ENCODE results near the gene PLD3.
A peak's percentile ranks its signal among the peaks of the same experiment; 100 is the strongest.

Gene PLD3

DNA sequence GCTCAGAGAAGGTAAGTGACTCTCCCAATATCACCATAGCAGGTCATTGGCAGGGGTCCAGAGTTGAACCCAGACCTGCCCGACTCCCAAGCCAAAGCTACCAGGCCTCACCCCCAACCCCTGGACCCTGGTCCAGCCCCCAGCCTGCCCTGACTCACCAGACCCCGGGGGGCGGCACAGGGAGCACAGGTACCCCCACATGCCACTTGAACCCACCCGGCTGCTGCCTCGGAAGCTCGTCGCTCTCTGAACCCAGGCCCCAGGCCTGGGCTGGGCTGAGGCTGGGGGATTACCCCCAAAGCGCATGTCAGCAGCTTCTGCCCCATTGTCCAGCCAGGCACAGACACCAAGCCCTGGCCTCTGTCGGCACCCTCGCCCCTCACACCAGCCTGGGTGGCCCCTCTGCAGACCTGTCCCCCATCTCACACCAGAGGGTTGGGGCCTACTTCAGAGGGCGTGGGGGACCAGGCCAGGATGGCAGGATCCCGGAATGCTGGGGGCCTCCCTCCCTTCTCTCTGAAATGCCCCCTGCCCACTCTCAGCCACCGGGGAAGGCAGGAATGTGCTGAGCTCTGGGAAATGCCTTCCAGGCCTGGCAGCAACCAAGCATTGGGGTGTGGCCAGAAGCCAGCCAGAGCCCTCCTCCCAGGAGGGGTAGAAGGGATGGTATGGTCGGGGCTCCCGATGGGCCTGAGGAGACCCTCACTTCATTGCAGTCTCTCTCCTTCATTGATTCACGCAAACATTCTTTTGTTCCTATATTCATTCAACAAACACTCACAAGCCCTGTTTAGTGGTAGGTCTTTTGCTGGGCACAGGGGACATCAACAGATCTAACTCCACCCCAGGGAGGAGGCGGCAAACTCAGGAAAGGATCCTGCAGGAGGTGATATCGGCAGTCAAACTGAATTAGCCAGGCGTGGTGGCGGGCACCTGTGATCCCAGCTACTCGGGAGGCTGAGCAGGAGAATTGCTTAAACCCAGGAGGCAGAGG lies 66.3 kb downstream of the PLD3 start:
- DNase-seq: no peak

DNA sequence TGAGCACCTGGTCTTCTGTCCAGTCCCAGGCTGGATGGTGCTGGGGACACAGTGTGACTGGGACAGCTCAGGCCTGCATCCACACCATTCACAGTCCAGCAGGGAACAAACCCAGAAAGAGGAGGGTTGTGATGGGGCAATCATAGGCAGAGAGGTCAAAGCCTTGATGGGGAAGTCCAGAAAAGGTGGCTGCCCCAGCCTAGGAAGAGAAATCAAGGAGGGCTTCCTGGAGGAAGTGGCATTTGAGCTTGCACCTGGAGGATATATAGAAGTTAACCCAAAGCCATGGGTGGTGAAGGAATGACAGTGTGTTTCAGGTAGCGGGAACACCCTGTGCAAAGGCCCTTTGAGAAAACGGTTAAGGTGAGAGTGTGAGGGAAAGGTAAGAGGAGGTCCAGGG lies 67.3 kb downstream of the PLD3 start:
- DNase-seq: no peak

DNA sequence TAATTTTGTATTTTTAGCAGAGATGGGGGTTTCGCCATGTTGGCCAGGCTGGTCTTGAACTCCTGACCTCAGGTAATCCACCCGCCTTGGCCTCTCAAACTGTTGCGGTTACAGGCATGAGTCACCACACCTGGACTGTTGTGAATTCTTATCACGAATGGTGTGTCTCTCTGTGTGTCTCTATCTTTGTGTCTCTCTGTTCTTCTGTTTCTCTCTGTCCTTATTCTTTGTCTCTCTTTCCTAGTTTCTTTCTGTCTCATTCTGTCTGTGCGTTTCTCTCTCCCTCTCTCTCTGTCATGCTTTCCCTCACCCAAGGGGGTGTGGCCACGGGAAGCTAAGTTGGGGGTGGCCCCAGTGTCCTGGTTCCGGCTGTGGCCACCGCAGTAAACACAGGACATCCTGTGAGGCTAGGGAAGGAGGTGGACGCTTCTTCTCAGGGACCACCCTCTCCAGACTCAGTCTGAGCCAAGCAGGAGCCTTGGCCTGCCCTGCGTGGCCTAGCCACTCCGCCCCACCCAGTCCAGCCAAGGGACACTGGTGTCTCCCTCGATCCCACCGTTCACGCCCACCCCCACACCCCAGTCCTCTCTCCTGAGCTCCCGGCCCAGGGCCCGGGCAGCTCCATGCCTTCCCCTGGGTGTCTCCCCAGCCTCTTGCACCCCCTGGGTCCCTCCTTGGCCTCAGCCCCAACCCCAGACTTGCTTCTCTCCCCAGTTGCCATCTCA lies 68.6 kb downstream of the PLD3 start:
- DNase-seq: no peak

DNA sequence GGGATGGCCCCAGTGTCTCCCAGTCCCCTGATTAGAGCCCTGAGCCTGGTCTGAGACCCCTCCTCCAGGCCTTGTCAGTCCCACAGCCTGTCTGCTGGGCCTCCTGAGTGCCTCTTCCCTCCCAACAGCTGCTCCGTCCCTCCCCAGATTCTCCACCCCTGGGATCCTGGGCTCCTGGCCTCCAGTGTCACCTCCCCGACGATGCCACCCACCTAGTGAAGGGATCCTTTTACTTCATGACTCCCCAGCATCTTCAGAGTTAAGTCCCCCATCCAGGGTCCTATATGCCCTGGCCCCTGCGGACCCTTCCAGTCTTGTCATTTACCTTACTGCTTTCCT lies 69.1 kb downstream of the PLD3 start:
- no peak for DNase-seq

DNA sequence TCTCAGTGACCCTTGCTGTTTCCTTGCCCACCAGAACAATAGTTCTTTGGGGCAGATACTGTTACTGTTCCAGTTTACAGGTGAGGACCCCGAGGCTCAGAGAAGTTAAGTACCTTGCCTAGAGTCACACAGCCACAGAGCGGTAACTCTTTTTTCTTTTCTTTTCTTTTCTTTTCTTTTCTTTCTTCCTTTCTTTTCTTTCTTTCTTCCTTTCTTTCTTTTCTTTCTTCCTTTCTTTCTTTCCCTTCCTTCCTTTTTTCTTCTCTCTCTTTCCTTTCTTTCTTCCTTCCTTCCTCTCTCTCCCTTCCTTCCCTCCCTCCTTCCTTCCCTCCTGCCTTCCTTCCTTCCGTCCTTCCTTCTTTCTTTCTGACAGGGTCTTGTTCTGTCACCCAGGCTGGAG lies 69.5 kb downstream of the PLD3 start:
- no peak for DNase-seq

DNA sequence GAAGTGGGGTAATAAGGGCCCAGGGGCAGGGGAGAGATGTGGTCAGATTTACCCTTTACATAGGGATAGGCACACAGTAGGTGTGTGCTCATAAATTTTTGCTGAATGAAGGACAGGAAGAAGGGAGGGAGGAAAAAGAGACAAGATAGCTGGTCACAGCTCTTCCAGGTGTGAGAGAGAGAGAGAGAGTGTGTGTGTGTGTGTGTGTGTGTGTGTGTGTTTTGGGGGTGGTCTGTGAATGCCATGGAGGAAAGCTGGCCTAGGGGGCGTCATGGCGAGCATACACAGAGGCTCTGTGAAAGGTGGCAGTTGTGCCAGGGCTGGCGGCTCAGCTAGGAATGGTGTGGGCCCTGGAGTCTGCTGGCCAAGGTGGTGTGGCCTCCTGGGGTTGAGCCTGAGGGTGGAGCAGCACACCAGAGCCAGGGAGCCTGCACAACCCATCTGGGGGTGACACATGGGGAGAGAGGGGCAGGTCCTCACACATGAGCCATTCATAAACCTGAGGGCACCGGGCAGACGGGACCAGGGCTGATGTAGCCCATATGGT lies 70.6 kb downstream of the PLD3 start:
- DNase-seq: no peak

DNA sequence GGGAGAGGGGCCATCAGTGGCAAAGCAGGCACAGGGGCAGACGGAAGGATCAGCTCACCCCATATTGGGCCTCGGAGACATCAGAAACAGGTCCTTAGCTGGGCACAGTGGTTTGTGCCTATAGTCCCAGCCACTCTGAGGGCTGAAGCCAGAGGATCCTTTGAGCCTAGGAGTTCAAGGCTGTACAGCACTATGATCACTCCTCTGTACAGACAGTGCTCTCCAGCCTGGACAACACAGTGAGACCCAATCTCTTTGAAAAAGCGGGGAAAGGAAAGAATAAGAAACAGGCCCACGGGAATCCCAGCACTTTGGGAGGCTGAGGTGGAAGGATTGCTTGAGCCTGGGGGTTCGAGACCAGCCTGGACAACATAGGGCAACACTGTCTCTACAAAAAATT lies 71.3 kb downstream of the PLD3 start:
- DNase-seq: no peak

DNA sequence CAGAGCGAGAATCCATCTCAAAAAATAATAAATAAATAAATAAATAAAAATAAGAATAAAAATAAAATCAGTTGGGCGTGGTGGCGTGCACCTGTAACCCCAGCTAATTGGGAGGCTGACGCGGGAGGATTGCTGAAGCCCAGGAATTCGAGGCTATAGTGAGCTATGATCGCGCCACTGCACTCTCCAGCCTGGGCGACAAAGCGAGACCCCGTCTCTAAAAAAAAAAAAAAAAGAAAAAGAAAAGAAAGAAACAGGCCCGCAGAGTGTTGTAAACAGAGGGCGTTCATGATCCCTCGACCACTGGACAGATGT lies 71.9 kb downstream of the PLD3 start:
- no peak for DNase-seq

DNA sequence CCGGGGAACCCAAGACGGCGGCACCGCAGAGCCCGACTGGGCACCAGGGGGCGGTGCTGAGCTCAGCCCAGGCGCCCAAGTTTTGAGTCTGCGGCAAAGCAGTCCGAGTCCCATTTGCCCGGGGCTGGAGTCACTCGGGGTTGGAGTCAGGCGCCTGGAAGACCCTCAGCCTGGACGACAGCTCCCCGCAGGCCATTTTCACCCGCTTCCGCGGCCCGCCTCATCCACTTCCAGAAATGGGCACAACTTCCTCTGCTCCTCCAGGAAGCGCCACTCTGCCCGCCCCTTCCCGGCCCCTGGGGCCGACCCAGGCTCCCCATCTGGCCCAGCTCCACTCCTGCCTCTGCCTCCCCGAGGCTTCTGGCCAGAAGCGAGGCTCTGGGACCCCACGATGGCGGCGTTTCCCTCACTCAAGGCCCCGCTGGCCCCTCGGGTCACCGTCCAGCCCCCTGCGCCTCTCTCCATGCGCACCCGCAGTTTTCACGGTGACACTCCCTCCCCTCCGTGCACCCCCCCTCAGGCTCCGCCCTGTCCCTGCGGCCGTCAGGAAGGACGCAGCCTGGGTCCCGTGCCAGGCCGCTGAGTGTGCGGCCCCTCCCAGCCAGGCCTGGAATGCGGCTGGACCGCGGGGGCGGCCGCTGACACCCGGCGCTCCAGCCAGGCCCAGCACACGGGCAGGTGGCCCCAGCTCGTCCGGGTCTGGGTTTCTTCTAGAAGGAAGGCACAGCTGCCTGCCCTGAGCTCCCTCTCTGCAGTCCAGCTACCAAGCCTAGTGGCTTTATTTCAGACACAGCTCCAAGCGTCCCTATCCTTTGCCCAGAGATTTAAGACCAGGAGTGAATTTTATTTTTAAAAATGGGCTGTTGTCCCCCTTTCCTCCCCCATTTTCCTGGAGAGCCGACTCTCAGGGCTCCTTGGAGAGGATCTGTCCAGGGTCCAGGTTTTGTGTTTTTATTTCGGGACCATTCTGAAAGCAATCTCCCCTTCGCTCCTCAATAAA lies 72.6 kb downstream of the PLD3 start:
- peak; percentile 68 to 96 (median 90) for DNase-seq

DNA sequence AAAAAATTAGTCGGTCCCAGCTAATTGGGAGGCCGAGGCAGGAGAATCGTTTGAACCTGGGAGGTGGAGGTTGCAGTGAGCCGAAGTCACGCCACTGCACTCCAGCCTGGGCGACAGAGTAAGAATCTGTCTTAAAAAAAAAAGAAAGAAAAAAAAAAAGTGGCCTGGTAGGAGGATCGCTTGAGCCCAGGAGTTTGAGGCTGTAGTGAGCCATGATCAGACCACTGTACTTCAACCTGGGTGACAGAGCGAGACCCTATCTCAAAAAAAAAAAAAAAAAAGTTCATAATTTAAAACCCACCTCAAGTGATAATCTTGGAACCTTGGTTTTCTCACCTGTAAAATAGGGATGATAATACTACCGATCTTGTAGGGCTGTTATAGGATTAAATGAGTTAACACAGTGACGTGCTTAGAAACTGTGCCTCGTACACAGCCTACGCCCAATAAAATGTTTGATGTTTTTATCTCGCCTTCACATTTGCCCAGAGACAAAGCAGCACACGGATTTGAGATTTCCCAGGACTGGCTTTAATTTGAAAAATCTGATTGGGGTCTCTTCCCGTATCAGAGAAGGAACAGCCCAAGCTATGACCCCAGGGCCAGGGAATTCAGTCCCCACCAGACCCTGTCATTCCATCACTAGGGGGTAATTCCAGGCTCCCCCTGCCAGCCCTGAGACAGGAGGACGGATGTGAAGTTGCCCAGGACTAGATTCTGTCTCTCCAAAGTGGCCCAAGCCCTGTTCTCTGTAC lies 73.7 kb downstream of the PLD3 start:
- DNase-seq: no peak

DNA sequence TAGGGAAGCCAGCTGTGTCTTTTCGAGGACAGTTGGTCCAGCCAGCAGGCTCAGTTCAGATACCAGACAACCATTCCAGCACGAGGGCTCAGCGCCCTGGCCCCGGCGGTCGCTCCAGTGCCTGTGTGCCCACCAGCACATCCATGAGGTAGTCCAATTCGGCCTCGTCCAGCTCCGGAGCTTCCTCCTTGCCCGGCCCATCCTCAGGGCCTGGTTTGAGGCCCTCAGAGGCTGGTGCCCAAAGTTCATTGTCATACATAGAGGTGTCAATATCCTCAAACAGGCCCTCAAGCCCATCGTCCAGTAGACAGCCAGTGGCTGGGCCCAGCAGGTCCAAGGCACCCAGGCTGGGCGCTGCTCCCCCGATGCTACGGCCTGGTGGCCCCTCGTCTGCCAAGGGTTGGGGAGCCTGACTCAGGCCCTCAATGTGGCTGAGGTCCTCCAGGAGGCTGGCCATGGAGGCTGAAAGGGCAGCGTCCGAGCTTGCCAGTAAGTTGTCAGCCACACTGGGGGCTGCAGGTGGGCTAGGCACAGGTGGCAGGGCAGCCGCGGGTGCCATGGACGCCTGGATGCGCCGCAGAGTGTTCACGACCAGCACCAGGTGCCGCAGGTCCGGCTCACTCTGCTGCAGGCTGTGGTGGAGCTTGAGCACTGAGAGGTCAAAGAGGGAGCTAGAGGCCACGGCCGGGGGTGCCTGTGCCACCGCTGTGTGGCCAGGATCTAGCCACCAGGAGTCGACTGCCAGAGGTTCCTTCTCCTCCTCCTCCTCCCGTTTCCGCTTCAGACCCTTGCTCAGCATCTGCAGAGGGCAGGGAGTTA lies 74.5 kb downstream of the PLD3 start:
- DNase-seq: no peak

DNA sequence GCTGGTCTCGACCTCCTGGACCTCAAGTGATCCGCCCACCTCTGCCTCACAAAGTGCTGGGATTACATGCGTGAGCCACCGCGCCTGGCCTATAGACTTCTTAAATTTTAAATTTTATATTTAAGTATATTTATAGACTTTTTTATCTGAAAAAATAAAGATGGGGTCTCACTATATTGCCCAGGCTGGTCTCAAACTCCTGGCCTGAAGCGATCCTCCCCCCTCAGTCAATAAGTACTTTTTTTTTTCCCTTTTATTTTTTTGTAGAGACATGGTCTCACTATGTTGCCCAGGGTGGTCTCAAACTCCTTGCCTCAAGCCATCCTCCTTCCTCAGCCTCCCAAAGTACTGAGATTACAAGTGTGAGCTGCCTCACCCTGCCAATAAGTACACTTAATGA lies 75.4 kb downstream of the PLD3 start:
- DNase-seq: no peak

DNA sequence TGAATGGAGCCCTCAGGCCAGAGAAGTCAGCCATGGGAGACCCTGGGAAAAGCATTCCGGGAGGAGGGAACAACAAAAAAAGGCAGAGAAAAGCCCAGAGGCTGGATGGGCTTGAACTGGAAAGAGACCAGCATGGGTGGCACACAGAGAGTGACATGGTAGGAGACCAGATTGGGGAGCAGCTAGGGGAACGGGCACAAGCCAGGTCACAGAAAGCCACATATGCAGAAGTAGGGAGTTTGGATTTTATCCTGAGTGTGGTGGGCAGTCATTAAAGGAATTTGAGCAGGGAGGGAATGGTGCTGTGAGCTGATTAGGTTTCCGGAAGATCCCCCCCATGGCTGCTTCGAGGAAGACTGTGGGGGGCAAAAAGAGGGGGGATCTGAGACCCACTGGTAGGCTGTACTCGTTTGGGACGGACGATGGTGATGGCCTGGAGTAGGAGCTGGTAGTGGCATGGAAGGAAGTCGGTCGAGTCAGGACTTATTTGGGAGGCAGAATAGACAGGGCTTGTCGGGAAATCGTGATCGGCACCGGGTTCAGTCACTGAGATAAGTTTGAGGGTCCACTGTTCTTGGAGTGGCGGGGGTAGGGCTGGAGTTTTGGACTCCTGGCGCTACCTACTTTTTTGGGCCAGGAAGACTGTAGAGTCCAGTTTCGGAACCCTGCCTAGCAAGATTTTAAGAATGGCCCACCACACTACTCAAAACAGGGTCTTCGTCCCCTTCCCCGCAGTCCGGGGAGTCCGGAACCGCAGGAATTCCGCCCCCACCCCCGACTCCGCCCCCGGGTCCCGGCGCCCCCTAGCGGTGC lies 76.3 kb downstream of the PLD3 start:
- DNase-seq: peak in 3 of 14 donors; percentile 50 to 82 (median 67)

DNA sequence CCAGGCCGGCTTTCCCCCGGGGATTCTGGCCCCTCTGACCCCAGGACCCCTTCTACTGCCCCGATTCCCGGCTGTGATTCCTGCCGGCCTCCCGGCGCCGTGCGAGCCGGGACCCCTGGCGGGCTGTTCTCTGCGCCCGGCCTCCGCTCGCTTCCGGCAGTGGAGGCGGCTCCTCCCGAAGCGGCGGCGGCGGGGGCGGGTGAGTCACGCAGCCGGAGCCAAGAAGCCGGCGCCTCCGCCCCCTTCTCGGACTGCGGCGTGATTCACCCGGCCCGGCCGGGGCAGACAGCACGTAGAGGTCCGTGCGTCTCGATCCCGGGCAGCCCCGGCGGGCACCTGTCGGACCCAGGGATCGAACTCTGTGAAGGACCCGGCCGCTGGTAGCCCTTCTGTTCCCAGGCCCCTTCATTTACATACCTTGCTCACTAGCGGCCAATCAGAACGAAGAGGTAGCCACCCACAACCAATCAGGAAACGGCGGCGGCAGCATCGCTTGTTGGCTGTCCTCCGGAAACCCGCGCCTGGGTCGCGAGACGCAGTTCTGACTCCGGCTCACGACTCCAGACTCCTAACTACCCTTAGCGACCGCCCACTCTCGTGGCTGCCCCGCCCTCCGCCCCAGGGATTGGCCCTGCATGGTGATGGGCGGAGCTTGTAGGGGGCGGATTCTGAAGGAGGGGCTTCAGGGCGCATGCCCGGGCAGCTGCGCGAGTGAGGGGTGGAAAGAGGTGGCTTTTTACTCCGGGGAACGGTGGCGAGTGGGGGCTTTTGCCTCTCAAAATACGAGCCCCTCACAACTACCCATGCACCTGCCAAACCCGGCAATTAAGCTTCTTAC lies 77.2 kb downstream of the PLD3 start, which contains the start of gene SERTAD1:
Gene SERTAD1 (minus strand): TSS at position 543 of the 838 bp plus-strand sequence. CDS start 2,446 bp downstream, outside the sequence.
- DNase-seq: peak; percentile 96 to 100 (median 99)
